ENCODE data around the gene ACAP2. TPM values are rescaled to one million over a fixed set of nuclear protein-coding genes. Genes with fewer than 3 reads are reported as not detected.
A peak's percentile ranks its signal among the peaks of the same experiment; 100 is the strongest.

Gene ACAP2
- total RNA-seq, 1 experiment from 2014 or later = 47.4 TPM

GRCh38 chr3:195260280-195260905 lies 182.4 kb downstream of the ACAP2 start:
- peak; percentile 36 for DNase-seq (ENCODE audit: low read depth)

DNA sequence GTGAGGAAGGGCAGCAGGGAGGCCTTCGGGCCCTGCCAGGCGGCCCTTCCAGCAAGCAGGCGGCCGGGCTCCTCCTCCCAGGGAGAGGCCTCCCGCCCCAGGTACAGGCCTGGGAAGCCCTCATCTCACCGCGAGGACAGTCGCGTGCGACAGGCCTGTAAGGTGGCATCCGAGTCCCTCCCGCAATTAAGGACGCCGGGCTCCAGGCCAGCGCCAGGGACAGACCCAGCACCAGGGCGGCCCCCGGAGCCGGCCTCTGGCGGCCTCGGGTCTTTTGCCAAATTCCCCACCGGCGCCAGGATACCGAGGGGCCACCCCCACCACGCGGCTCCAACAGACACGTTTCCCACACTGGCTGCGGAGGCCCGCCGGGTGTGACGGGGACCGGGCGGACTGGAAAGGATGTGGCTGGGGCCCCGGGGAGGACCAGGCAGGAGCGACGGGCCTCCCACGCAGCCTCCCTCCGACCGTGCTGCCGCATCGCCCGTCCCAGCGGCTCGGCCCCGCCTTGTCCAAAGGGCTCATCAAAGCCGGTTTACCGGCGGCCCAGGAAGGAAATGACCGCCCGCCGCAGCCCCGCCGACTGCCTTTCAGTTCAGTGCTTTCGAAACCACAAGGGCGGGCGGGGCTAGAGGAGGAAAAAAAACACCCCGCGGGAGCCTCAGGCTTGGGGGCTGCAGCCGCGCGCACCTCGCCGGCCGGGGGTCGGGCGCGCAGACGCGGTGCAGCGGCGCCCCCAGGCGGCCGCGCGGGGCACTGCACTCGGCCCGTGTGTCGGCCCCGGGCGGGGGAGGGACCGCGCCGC lies 183.1 kb downstream of the ACAP2 start:
- DNase-seq (ENCODE audit: low read depth) = peak; percentile 98

GRCh38 chr3:195259154-195259474 lies 183.7 kb downstream of the ACAP2 start:
- no peak for DNase-seq (ENCODE audit: low read depth)

- DNase-seq (ENCODE audit: low read depth) = no peak
Observed at GRCh38 chr3:195258449-195259153, 184.2 kb downstream of the ACAP2 start.

- no peak for DNase-seq (ENCODE audit: low read depth)
Observed at GRCh38 chr3:195257454-195258448, 185.1 kb downstream of the ACAP2 start.

GRCh38 chr3:195256639-195257453 lies 186.0 kb downstream of the ACAP2 start:
- no peak for DNase-seq (ENCODE audit: low read depth)

DNA sequence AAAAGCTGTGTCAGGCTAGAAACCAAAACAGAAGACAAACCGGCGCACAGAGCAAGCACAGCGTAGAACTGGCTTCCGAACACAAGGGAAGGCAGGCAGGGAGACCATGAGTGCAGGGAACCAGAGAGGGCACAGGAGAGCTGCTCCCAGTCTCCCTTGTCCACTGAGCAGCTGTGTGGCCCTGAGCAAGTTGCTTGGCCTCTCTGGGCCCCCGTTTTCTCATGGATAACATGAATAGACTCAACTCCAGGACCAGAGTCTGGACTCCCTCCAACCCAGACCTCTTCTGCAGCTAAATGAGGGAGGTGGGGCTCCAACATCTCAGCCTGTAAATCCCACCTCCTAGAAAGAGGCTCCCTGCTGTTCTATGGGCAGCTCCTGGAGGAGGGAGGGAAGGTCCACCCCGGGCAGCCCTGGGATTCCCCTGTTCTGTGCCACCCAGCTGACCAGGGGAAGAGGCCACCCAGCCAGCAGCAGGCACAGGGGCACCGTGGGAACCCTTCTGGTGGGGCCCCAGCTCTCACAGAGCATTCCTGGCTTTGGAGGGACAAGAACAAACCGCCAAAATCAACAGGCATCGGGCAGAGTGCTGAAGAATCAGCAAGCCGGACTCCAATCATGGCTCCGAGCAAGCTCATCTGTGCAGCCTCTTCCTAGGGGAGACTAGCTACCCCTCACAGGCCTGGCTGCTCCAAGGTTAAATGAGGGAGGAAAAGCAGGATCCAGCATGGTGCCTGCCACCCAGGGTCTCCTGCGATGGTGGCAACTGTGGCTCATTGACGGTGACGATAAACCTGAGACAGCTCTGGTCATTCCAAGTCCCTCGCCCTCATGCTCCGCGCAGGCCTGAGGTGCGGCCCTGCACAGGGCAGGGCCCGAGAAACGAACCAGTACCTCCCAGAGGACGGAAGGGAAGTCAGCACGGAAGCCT lies 187.0 kb downstream of the ACAP2 start:
- no peak for DNase-seq (ENCODE audit: low read depth)

- DNase-seq (ENCODE audit: low read depth) = no peak
Observed at GRCh38 chr3:195255176-195255500, 187.7 kb downstream of the ACAP2 start.

DNA sequence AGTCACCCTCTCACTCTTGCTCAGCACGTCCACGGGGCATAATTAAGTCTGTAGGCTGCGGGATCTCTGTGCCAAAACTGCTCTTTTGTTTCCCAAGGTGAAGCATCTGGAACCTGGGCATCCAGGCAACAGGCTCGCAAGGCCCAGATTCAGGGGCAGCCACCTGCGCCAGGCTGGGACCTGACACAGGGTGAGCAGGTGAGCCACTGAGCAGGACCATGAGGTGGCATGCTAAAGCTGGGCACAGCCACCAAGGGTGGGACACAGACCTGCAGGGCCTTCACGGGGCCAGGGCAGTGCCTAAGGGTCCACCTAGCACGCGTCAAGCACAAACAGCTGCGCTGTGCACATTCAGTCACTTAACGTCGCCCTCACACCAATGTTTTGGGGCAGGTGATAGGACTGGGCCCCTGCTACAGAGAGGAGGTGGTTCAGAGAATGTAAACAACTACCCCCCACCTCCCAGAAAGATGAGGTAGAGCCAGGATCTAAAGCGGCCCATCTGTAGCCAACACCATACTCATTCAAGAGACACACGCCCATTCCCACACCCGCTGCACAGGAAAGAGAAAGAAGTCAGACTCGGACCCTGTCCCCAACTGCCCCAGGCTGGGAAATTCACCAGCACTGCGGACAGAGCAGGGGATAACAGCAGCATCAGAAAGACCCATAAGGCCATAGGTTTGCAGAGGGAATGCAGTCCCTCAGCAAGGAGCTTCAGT lies 188.2 kb downstream of the ACAP2 start:
- no peak for DNase-seq (ENCODE audit: low read depth)

- DNase-seq (ENCODE audit: low read depth) = no peak
Observed at GRCh38 chr3:195253923-195254432, 188.8 kb downstream of the ACAP2 start.

DNA sequence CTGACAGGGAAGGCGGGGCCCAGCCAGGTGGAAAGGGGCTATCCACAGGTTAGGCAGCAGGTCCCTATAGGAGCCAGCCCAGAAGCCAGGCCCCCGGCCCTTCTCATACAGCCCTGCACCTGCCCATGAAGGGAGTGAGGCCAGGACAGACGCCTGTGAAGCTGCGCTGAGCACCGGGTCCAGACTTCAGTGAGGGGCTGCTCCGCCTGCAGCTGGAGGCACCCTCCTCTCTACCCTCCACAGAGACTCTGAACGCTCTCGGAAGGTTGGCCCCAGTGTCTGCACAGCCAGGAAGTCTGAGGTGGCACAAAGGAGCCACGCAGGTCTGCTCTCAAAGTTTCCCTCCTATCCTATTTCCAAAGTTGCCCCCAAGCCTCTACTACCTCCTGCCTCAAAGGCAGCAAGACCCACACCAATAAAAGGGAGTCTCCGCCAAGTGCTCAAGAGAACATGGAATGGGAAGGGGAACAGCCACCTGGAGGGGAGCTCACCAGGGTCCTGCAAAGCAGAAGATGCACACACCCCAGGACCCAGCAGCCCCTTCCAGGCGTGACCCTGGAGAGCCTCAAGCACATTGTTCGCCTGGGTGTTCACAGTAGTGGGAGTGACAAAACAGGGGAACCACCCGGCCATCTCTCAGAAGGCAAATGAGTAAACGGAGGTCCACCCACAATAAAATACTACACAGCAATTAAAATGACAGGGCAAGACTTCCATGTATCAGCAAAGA lies 191.3 kb downstream of the ACAP2 start:
- DNase-seq (ENCODE audit: low read depth) = no peak

- no peak for DNase-seq (ENCODE audit: low read depth)
Observed at GRCh38 chr3:195250473-195251251, 192.2 kb downstream of the ACAP2 start.

DNA sequence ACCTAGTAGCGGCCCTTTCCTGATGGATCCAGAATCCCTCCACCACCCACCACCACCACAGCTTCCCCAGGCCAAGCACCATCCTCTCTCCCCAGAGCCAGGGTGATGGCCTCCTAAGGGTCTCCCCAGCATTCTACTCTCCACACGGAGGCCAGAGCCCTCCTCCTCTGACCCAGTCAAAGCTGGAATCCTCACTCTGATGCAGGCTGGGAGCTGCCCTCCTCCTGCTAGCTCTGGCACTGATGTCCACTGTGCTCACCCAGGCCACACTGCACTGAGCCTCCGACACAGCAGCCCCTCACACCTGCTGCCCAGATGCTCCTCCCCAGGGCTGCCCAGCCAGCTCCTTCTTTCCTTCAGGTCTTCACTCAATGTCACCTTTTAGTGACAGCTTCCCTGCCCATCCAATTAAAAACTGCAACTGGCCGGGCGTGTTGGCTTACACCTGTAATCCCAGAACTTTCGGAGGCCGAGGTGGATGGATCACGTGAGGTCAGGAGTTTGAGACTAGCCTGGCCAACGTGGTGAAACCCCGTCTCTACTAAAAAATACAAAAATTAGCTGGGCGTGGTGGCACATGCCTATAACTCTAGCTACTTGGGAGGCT lies 192.9 kb downstream of the ACAP2 start:
- no peak for DNase-seq (ENCODE audit: low read depth)

GRCh38 chr3:195249057-195249770 lies 193.6 kb downstream of the ACAP2 start:
- DNase-seq (ENCODE audit: low read depth) = no peak

DNA sequence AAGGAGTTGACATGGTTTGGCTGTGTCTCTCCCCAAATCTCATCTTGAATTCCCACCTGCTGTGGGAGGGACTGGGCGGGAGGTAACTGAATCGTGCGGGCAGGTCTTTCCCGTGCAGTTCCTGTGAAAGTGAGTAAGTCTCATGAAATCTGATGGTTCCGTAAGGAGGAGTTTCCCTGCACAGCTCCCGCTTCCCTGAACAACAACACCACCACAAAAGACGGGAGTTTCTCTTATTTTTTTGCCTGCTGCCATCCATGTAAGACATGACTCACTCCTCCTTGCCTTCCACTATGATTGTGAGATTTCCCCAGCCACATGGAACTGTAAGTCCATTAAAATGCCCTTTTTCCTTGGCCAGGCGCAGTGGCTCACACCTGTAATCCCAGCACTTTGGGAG lies 194.5 kb downstream of the ACAP2 start:
- DNase-seq (ENCODE audit: low read depth) = no peak

- DNase-seq (ENCODE audit: low read depth) = no peak
Observed at GRCh38 chr3:195247863-195248189, 195.0 kb downstream of the ACAP2 start.
